ENCODE data around the gene ZMIZ1. TPM values are rescaled to one million over a fixed set of nuclear protein-coding genes. Genes with fewer than 3 reads are reported as not detected.
"Not testable (repeated sequence)": the region's sequence is repeated elsewhere in the genome, so short reads cannot be mapped to it uniquely, and the experiment has no call there.

The ZMIZ1 gene
- total RNA-seq, 1 experiment from 2014 or later, result 22.4 TPM

DNA sequence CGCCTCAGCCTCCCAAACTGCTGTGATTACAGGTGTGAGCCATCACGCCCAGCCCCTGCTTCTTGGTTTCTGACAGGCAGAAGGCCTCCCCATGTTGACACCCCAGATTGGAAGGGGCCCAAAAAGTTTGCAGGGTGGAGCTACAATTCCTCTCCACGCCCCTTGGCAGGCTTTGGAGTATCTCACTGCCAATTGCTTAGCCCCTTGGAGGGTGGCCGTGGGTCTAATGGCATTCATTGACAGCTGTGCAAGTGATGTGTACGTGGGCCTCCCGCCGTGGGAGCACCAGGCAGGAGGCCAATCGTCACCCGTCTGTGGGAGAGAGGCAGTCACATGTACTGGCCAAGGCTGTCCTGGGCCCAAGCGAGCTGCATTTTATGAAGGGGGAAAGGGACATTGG is 204.8 kb downstream of the ZMIZ1 start:
- Histone ChIP-seq H3K9me3 (no peaks in the 10 kb centered on the region), H3K36me3 (peaks cover 84% of the 10 kb centered on the region), H3K27me3 (no peaks in the 10 kb centered on the region), H3K4me3 (no peak overlapping the region)
- peak; percentile 49 for DNase-seq

DNA sequence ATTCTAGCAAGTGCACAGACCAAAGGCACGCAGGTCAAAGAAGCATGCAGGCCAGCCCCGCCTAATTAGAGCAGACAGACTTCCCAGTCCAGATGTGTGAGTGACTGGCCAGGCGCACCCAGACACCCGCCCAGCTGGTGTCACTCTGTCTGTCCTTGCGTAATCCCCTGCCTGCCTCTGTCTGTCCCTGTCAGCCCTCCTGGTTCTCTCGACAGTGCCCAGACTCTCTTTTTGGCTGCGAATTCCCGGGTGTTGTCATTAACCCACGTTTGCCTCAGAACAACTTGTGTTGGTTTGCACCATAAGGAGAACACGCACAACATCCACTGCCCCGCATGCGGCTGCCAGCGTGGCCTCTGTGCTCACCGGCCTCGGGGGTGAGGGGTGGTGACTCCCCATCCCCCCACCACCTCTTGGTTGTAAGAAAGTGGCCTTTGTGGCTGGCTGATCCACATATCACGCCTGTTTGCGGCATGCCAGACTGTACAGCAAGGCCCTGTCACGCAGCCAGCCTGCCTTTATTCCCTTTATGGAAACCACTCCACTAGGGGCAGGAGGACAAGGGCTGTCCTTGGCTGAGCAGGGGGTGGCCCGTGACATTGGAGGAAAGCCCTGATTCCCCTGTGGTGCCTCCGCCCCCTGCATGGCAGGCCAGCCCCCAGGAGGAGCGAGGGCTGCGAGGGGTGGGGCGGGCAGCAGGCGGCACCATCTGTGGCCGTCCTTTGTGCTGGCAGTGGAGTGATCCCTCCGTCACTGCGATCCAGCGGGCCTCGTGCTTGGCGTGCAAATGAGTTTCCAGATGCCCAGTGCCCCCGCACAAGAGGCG is 205.7 kb downstream of the ZMIZ1 start:
- DNase-seq, result peak; percentile 28
- no peak overlapping the region for H3K4me3 ChIP-seq
- no peaks in the 10 kb centered on the region for H3K9me3 ChIP-seq
- H3K27me3 ChIP-seq, result no peaks in the 10 kb centered on the region
- peaks cover 75% of the 10 kb centered on the region for H3K36me3 ChIP-seq

DNA sequence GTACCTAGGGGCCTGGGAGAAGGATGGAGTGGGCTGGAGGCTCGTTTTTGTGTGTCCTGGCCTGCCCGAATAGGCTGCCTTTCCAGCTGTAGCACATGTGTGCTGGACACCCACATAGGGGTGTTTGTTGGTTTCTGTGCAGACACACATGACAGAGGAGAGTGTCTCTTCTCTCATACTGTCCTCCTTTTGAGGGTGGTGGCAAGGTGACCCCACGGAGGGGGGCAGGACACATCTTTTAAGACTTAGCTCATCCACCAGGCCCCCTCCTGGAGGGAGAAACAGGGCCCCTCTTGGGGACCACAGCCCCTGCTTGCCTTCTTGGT is 206.3 kb downstream of the ZMIZ1 start:
- Histone ChIP-seq H3K27me3 (no peaks in the 10 kb centered on the region), H3K4me3 (no peak overlapping the region), H3K36me3 (peaks cover 72% of the 10 kb centered on the region), H3K9me3 (no peaks in the 10 kb centered on the region)
- DNase-seq, result no peak

DNA sequence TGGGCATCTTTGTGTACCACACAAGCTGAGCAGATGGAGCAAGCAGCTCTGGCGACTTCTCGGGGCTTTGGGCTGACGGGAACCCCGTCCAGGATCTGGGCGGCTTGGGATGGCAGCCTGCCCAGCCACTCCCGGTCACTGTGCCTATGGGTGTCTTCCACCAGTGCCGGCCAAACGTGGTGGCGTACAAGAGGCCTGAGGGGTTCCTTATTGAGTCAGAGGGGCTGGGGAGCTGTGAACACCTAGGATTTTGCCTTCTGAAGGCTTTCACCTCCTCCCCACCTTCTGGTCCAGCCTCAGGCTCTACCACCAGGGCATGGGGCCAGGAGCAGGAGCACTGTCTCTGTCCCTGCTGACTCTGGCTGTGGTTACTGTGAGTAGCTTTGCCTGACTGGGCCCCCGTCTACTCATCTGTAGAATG is 206.7 kb downstream of the ZMIZ1 start:
- Histone ChIP-seq H3K4me3 (no peak overlapping the region), H3K9me3 (no peaks in the 10 kb centered on the region), H3K27me3 (no peaks in the 10 kb centered on the region), H3K36me3 (peaks cover 71% of the 10 kb centered on the region)
- DNase-seq, result no peak

DNA sequence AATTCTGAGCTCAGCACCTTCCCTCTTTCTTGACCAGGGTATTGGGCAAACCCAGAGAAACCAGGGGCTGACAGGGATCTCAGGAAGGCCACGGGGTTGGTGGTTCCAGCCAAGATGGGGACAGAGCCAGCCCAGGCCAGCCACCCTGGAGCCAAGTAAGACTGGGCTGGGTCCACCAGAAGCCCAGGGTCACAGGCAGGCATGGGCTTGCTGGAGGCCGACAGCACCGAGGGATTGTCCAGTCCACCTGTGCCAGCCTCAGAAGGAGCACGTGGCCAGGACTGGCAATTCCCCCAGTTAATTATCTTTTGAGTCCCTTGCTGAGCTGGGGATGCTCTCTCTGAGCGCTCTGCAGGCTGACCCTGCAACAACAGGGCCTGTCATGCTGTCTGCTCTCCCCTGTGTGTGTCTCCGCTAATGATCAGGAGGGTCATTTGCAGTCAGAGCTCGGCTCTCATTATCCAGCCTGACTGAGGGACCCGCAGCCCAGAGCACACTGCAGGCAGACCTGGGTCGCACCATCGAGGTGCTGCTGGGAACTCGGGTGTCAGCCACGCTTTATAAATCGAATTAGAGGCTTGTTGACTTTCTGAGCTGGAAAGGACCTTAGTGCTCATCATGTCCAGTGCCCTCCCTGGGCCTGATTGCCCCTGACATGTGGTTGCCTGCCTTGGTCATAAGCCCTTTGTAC is 209.0 kb downstream of the ZMIZ1 start:
- Histone ChIP-seq H3K4me3 (no peak overlapping the region), H3K27me3 (no peaks in the 10 kb centered on the region), H3K36me3 (peaks cover 77% of the 10 kb centered on the region), H3K9me3 (no peaks in the 10 kb centered on the region)
- DNase-seq, result no peak

DNA sequence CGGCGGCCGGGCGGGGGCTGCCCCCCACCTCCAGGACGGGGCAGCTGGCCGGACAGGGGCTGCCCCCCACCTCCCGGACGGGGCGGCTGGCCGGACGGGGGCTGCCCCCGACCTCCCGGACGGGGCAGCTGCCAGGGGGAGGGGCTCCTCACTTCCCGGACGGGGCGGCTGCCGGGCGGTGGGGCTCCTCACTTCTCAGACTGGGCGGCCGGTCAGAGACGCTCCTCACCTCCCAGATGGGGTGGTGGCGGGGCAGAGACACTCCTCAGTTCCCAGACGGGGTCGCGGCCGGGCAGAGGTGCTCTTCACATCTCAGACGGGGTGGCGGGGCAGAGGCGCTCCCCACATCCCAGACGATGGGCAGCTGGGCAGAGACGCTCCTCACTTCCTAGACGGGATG is 210.3 kb downstream of the ZMIZ1 start:
- not testable (repeated sequence) for H3K9me3 ChIP-seq, DNase-seq, H3K27me3 ChIP-seq, H3K4me3 ChIP-seq
- peaks cover 79% of the 10 kb centered on the region for H3K36me3 ChIP-seq

DNA sequence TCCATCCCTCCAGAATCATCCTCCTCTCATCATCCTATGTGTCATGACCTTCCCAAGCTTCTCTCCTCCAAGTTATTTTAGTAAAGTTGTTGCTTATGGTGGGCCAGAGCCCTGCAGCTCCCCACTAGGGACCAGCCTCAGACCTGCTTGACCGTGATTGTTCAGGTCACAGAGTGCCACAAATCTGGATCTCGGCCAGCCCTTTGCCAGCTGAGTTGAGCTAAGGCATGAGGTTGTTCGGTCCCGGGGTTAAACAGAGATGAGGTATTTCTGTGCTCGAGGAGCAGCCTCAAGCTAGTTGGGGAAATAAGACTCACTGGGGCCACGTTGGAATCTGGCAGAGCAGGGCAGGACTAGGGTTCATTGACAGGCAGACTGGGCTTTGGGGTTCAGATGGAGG is 212.2 kb downstream of the ZMIZ1 start:
- no peak for DNase-seq
- Histone ChIP-seq H3K36me3 (peaks cover 81% of the 10 kb centered on the region), H3K4me3 (no peak overlapping the region), H3K27me3 (no peaks in the 10 kb centered on the region), H3K9me3 (no peaks in the 10 kb centered on the region)

DNA sequence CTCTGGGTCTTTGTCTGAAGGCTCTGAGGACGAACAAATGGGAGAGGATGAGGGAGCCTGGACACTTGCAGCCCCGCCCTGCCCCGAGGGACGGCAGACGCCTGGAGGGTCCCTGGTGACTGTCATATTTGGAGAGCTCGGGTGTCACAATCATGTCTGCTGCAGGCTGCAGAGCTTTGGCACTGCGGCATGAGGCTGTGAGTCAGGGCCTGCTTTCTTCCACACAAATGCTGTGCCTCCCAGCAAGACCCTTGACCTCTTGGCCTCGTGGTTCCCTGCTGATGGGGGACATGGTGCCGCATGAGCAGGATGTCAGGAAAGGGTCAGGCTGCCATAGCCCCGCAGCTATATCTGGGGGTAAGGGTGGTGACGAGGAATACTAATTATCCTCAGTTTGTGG is 213.6 kb downstream of the ZMIZ1 start:
- no peaks in the 10 kb centered on the region for H3K9me3 ChIP-seq
- no peak for DNase-seq
- H3K27me3 ChIP-seq, result no peaks in the 10 kb centered on the region
- no peak overlapping the region for H3K4me3 ChIP-seq
- H3K36me3 ChIP-seq, result peaks cover 80% of the 10 kb centered on the region

DNA sequence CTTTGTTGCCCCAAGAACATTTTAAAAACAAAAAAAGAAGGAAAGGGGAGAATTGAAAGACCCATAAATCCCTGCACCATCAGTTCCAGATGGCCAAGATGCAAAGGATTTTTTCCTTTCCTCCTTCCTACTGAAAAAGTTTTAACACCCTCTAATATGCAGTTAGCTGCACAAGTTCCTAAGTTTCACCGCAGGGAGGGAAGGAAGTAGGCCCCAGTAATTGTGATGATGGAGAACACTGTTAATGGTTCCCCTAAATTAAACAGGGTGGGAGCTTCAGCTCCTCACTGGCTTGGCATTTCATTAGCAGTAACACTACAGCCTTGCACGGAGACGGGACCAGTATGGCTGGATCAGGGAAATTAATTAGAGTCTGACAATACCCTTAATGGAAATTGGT is 214.8 kb downstream of the ZMIZ1 start:
- H3K27me3 ChIP-seq, result no peaks in the 10 kb centered on the region
- DNase-seq, result no peak
- H3K36me3 ChIP-seq, result peaks cover 85% of the 10 kb centered on the region
- H3K4me3 ChIP-seq, result no peak overlapping the region
- no peaks in the 10 kb centered on the region for H3K9me3 ChIP-seq

DNA sequence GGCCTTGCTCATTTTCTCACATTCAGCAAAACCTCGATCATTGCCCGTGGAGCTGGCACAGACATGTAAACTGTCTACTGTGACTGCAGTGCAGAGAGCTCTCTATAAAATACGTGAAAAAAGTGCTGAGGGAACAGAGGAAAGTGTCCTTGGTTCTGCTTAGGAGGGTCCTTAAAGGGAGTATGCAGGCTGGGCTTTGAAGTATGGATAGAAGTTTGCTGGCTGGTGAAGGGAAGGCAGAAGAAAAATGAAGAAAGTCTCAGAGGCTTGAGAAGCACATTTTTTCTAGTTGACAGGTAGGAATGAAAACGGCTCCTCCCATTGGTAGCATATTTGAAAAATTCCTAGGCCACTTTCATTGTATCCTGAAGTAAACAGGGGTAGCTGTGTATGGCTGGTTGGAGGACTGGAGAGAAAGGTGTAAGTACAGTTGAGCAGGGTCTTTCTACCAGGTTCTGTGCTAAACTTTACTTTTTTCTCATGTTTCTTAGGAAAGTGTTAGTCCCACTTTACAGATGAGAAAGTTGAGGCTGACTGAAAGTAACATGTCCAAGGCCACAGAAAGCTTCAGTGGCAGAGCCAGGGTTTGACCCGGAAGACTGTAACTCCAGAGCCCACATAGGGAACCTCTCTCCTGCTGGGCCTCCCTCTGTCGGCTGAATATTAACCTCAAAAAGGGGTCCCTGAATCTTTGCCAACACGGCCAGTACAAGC is 215.5 kb downstream of the ZMIZ1 start:
- DNase-seq, result no peak
- Histone ChIP-seq H3K27me3 (no peaks in the 10 kb centered on the region), H3K9me3 (no peaks in the 10 kb centered on the region), H3K36me3 (peaks cover 92% of the 10 kb centered on the region), H3K4me3 (no peak overlapping the region)

DNA sequence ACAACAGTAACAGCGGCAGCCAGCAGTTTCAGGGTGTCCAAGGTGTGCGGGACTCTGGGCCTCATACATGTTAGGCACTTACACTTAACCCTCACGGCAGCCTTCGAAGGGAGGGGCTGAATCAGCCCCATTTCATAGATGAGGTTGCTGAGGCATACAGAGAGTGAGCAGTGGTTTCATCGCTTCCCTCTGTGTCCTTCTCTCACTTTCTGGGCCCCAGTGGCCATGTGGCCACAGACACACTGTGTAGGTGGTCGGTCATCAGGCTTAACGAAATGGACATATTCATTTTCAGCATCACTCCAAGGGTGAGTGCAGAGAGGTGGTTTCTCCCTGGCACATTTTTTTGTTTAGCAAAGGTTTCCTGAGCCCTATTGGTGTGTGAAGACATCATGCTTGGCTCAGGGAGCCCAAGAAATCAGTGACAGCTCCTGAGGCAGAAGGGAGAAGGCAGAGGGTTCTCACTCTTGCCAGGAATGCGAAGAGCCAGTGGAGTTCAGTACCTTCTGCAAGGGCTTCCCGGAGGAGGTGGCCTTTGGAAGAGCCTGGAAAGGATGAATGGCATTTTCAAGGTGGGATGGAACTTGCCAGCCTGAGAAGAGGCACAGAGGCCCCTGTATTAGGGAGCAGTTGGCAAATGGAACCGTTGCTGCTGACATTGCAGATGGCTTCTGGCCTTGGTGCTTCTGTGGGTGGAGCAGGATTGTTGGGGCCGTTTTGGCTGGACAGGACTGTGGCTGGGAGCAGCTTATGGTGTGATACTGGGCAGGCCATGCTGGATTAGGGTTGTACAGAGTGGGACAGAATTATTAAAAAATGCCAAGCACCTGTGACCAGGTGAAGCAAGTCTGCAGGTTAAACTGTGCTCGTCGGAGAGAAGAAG is 216.8 kb downstream of the ZMIZ1 start:
- Histone ChIP-seq H3K9me3 (no peaks in the 10 kb centered on the region), H3K27me3 (no peaks in the 10 kb centered on the region), H3K4me3 (no peak overlapping the region), H3K36me3 (peaks cover 97% of the 10 kb centered on the region)
- DNase-seq, result no peak

DNA sequence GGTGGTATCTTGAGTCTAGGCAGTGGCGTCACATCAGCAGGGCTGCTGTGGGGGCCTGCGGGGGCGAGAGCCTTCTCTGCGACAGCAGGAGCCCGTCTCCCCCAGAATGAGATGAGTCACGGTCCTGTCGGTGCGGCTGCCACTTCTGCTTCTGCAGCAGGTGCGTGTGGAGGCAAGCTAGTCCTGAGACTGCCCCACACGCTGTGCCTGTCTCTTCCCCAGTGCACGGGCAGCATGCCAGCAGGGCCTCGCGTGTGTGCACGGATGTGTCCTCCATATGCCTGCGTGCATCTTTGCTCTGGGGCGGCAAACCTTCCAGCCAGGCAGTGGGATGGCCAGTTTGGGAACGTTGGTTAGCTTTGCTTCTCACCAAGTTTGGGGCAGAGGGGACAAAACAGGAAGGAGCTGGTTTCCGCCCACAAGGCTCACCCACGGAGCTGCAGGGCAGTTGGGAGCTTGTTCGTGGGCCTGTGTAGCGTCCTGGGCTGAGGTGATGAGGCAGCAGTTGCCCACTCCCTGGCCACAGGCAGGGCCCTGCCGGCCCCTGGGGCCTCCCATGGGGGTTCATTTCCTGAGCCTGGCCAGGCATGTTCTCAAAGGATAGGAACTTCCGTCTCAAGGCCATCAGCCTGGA is 217.7 kb downstream of the ZMIZ1 start:
- H3K27me3 ChIP-seq, result no peaks in the 10 kb centered on the region
- H3K36me3 ChIP-seq, result peaks cover 97% of the 10 kb centered on the region
- DNase-seq, result no peak
- H3K9me3 ChIP-seq, result no peaks in the 10 kb centered on the region
- H3K4me3 ChIP-seq, result no peak overlapping the region

DNA sequence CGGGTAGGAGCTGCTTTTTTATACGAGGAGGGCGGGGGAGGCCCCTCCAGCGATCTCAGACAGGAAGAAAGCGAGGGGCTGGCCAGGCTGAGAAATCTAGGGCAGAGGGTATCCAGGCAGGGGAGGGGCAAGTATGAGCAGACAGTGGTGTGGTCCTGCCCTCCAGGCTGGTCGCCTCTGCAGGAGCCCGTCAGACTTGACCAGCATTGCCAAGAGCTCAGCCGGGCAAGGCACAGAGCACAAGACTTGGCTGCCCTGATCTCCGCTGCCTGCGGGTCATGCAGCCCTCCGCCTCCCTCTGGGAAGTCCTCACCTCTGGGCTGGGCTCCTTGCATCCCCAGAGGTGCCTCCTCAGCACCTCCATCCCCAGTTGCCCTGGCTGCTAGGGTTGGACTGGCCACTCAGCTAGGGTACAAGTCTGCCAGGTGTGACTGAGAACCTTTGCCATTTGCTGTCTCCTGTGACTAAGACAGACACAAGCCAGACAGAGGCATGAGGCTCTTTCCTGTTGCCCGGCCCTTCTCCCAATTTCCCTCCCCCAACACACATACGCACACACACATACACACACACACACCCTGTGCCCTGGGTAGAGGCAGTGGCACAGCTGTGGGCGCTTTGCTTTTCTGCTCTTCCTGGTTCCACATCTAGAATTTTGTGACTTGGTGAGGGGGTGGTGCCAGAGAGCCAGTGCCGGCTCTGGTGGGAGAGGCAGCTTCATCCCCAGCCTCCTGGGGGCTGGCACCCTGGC is 219.4 kb downstream of the ZMIZ1 start:
- peaks cover 95% of the 10 kb centered on the region for H3K36me3 ChIP-seq
- no peaks in the 10 kb centered on the region for H3K27me3 ChIP-seq
- no peaks in the 10 kb centered on the region for H3K9me3 ChIP-seq

DNA sequence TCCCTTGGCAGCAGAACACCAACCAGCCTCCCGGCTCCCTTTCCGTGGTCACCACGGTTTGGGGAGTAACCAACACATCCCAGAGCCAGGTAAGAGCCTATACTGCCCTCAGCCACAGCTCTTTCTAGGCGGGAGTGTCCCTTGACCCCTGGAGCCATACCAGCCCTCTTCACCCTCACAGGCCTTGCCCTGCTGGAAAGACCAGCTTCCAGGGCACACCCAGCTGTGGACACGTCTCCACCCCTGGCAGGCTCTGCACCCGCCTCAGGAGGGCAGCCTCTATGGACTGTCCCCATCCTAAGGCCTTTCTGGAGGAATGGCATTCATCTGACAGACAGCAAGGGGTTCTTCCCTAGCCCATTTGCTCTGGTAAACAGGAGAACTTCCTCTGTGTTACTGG is 221.0 kb downstream of the ZMIZ1 start:
- Histone ChIP-seq H3K9me3 (no peaks in the 10 kb centered on the region), H3K4me3 (no peak overlapping the region), H3K36me3 (peaks cover 93% of the 10 kb centered on the region), H3K27me3 (no peaks in the 10 kb centered on the region)
- no peak for DNase-seq

More for the DNA sequence above, 219.4 kb downstream of the ZMIZ1 start:
- no peak overlapping the region for H3K4me3 ChIP-seq
- no peak for DNase-seq

DNA sequence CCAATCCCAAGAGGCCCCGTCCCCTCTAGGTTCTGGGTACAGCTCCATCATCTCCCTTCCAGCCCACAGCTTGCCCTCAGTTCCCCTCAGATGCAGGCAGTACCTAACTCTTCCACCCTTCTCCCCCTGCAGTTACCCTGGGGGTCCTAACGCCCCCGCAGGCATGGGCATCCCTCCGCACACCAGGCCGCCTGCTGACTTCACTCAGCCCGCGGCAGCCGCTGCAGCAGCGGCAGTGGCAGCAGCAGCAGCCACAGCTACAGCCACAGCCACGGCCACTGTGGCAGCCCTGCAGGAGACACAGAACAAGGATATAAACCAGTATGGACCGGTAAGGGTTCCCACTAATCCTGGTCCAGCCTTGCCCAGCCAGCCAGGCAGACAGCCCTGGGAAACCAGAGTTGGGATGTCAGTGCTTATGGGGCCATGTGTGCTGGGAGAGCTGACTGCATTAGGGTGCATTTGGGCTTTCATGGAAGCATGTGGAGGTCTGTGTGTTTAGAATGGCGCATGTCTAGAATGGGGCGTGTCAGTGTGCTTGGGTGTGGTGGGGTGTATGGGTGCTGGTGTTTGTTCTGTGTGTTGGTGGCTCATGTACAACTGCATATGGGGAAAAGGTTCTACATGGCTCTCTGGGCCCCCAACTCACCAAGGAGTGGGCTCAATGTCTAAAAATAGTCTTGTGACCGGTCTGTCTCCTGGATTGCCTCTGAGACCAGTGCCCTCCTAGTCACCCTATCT is 223.4 kb downstream of the ZMIZ1 start:
- no peak overlapping the region for H3K4me3 ChIP-seq
- H3K36me3 ChIP-seq, result peaks cover 91% of the 10 kb centered on the region
- no peaks in the 10 kb centered on the region for H3K9me3 ChIP-seq
- DNase-seq, result no peak
- H3K27me3 ChIP-seq, result no peaks in the 10 kb centered on the region
